Ureter (tissue), 1 donor: Measurements from ENCODE around the gene RNASE12. TPM values are rescaled to one million over a fixed set of nuclear protein-coding genes. Genes with fewer than 3 reads are reported as not detected.
"Not testable (repeated sequence)": the region's sequence is repeated elsewhere in the genome, so short reads cannot be mapped to it uniquely, and the experiment has no call there.

ENCODE experiments used
- DNase-seq: peaks from one replicate; pipeline ENCODE4 v3.0.0-alpha.2; 2020; ENCODE audit warnings: low spot score
- total RNA-seq: library from RNA; stranded (reverse); gene quantifications from one replicate; pipeline ENCODE4 v1.2.4, GENCODE V29; 2023
- donor health status: DM: yes; HTN: yes; CAD: no.

Gene RNASE12
- total RNA-seq, 1 donor from 2014 or later = not detected

DNA sequence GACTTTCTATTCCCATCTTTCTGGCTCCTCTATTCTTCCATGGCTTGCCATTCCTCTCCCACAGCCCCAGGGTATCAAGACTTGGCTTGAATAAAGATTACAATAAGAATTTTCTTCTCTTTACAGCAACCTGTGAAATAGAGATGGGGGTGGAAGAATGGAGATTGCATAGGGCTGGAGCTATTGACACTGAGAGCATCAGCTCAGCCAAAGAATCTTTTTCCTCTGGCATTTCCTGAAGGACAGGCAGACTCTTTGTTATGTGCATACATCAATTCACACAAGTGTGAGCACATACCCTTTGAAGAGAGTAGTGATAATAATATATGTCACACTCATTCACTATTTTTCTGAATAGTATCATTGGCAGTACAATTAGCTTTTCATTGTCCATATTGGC, 8.0 kb downstream of the RNASE12 start:
- no peak for DNase-seq

- DNase-seq = no peak
Measured at GRCh38 chr14:20580242-20580641, 10.9 kb downstream of the RNASE12 start.

DNA sequence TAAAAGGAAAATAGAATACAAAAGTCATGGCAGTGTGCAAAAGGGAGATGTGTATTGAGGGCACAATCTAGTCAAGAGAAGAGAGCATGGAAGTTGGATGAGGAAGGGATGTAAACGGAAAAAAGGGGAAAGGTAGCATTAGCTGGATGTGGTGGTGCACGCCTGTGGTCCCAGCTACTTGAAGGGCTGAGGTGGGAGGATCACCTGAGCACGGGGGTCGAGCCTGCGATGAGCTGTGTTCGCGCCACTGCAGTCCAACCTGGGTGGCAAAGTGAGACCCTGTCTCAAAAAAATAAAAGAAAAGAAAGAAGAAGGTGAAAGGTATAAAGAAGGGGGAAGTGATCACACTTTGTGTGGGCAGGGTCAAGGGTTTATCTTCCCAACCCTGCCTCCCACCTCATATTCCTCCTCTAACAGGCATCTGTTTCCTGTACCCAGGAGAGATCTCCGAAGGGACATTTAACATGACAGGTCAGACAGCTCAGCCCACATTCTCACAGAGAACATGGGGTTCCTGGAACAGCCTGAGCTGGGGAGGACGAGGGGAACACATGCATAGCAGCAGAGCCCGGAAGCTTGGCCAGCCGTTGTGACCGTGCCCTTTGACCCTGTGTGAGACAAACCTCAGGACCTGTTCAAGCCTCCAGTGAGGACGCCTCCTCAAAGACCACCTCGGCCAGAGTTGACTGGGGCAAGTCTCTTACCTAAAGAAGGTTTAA, 12.2 kb downstream of the RNASE12 start:
- DNase-seq = no peak

- no peak for DNase-seq
Measured at GRCh38 chr14:20578325-20578724, 12.9 kb downstream of the RNASE12 start.

GRCh38 chr14:20572382-20572990, 18.7 kb downstream of the RNASE12 start:
- not testable (repeated sequence) for DNase-seq

- not testable (repeated sequence) for DNase-seq
Measured at GRCh38 chr14:20570720-20571119, 20.5 kb downstream of the RNASE12 start.

DNA sequence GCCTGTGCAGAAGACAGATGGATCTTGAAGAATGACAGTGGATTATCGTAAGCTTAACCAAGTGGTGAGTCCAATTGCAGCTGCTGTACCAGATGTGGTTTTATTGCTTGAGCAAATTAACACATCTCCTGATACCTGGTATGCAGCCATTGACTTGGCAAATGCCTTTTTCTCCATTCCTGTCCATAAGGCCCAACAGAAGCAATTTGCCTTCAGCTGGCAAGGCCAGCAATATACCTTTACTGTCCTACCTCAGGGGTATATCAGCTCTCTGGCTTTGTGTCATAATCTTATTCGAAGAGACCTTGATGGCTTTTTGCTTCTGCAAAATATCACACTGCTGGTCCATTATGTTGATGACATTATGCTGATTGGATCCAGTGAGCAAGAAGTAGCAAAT, 21.3 kb downstream of the RNASE12 start:
- DNase-seq = not testable (repeated sequence)

- no peak for DNase-seq
Measured at GRCh38 chr14:20569066-20569465, 22.1 kb downstream of the RNASE12 start.

- no peak for DNase-seq
Measured at GRCh38 chr14:20568393-20568792, 22.8 kb downstream of the RNASE12 start.

GRCh38 chr14:20567199-20567598, 24.0 kb downstream of the RNASE12 start:
- not testable (repeated sequence) for DNase-seq

DNA sequence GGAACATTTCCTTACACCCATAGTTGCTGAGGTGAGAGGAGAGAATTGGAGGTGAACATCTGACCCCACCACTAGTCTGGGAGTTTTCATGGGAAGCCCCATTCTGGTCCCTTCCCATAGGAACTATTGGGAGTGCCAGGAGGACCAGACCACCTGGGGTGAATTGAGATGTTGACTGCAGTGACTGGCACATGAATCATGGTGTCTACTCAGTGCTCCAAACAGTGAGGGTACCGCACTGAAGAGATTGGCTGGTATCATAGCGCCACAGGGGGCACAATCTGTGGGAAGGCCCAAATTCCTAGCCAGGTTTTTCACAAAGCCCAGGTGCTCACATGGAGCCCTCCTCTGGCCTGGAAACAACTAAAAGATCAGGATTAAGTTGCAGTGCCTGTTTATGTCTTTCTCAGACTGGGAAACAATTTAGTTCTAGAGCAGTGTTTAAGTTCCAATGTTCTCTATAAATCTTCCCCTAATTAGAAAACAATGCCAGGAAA, 26.6 kb downstream of the RNASE12 start:
- DNase-seq = no peak

- no peak for DNase-seq
Measured at GRCh38 chr14:20563971-20564370, 27.2 kb downstream of the RNASE12 start.

DNA sequence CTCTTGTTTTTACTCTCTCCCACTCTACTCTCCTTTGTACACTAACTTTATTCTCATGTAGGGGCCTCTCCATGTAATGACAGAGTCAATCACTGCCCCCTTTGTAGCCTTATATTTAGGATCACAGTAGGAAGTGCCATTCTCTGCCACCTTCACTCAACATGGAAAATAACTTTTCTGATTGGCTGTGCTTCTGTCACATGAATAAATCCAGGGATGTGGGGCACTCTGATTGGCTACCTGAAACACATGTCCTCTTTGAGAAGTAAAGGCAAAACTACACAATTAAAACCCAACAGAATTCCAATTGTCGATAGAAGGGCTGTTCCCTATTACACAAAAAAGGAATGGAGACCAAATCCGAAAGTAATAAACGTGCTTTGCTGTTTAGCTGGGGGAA, 30.2 kb downstream of the RNASE12 start, which contains the start of gene RNASE9:
RNASE9 (minus strand) TSS at position 87 of the 400 bp plus-strand sequence.
- no peak for DNase-seq

GRCh38 chr14:20559461-20559904, 31.7 kb downstream of the RNASE12 start:
- DNase-seq = no peak

DNA sequence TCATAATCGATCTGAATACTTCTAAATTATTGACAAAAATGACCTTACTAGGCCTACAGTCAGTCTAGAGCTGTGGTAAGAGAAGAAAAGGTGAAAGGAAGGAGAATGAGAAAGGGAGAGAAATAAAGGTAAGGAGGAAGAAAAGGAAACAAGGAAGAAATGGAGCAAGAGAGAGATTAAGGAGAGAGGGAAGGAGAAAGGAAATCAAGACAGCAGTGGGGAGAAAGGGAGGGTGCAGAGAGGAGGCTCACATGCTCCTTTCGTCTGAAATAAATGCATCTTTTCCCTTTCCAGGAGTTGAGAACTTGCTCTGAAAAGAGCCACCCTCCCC, 34.0 kb downstream of the RNASE12 start:
- DNase-seq = no peak

DNA sequence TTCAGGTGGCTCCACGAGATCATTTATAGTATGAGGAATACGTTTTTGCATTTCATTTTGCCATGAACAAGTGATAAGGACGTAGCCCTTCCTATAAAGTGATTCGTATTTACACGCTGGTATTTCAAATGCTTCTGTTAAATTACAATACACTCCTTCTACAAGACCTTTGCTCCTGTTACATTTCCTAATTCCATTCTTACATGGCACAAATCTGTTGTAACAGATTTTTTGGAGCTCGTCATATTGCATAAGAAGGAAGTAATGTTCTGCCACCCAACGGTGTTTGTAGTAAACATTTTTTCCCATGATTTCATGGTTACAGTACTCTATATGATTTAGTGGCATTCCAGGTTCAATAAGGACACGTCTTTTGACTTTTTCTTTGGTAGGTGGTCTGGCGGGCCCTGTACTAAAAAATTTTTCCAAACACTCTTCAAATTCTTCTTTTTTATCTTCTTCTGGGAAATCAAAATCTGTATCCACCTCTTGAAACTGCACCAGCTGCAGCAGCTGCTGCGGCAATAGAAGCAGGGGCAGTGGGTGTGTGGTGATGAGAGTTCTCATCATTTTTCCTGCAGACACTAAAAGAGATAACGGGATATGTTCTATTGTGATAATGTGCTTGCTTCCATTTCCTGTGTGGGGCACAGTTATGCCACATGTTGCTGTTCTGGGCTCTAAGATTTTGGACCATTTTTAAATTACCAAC, 34.5 kb downstream of the RNASE12 start:
- no peak for DNase-seq

GRCh38 chr14:20555845-20556244, 35.3 kb downstream of the RNASE12 start:
- DNase-seq = no peak

GRCh38 chr14:20553024-20553423, 38.2 kb downstream of the RNASE12 start:
- DNase-seq = no peak

GRCh38 chr14:20551606-20552005, 39.6 kb downstream of the RNASE12 start:
- DNase-seq = no peak

DNA sequence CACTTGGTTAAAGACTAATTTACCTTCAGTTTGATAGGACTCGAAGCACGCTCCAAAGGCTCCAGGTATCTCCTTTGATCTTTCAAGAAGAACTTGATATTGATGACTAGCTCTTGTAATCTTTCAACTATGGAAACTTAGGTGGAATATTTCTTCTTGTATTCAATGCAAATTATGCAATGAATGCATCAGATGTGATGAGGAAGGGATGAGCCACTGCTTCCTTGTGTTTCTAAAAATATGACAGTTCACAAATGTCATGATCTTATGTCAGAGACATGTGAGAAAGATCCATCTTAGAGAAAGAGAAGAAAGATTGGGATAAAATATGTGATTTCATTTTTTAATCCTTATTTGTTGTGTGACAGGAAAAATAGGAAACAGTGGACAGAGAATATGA, 40.2 kb downstream of the RNASE12 start:
- no peak for DNase-seq

DNA sequence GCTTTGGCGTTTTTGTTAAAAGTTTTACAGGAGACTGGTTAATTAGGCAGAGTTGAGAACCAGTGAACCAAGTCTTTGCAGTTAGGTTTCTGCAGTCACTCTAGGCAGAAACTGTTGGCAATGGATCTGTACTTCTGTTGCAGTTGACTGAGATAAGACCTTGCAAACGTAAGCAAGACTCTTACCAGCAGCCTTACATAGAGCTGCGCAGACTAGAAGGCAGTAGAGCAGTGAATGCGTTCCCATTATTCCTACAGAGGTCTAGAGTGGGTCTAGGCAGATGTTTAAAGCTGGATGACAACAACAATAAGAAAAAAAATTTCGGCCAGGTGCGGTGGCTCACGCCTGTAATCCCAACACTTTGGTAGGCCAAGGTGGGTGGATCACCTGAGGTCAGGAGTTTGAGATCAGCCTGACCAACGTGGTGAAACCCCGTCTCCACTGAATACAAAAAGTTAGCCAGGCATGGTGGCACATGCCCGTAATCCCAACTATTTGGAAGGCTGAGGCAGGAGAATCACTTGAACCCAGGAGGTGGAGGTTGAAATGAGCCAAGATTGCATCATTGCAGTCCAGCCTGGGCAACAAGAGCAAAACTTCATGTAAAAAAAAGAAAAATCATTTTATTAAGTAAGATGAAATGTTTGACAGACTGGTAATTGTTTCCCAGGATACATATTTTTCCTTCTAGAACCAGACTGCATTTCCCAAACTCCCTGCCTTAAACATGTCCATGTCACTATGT, 42.6 kb downstream of the RNASE12 start:
- no peak for DNase-seq

DNA sequence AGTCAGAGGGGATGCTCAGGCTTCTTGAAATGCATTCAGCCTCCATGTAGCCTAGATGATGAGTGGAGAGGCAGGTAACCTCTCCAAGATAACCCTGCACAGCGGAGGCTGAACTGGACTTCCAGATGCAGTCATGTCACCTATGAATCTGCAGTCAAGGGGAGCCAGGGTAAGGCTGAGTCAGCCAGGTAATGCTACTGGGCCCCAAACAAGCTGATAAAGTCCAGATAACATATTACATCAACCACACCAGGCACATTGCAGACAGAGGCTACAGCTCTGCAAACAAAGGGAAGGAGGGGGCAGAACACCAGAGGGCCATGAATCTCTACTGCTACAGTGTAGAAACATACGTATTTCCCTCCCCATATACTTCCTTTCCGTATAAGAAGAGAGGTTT, 44.3 kb downstream of the RNASE12 start:
- DNase-seq = no peak
